K562 (cell line): ENCODE results near the gene NR2F6. TPM values are rescaled to one million over a fixed set of nuclear protein-coding genes. Genes with fewer than 3 reads are reported as not detected.

Experiments used
- CHCHD3 ChIP-seq: fragments of 250-450 bp; sonication (Bioruptor Pico); IDR thresholded peaks from 2 replicates; pipeline ENCODE4 v2.1.2; 2022; ENCODE audit warnings: mild to moderate bottlenecking
- HDAC2 ChIP-seq: fragments of 450-650 bp; IDR thresholded peaks from 2 replicates; pipeline ENCODE4 v1.6.1; 2016; ENCODE audit warnings: mild to moderate bottlenecking
- HDAC8 ChIP-seq: fragments of 450-650 bp; IDR thresholded peaks from 2 replicates; pipeline ENCODE4 v1.6.1; 2016; ENCODE audit warnings: mild to moderate bottlenecking, missing genetic modification characterization, moderate library complexity, missing compliant biosample characterization
- MAX ChIP-seq: sonication (generic); formaldehyde crosslinking; IDR thresholded peaks from 2 replicates; pipeline ENCODE4 v1.9.0; 2022; ENCODE audit warnings: mild to moderate bottlenecking, missing genetic modification reagents
- NFIX ChIP-seq: fragments of 250-450 bp; sonication (Bioruptor Pico); IDR thresholded peaks from 2 replicates; pipeline ENCODE4 v1.4.0; 2020; ENCODE audit warnings: low read depth, mild to moderate bottlenecking, moderate library complexity
- RNF2 ChIP-seq: sonication (generic); IDR thresholded peaks from 2 replicates; pipeline ENCODE4 v1.6.1; 2016
- SMARCA5 ChIP-seq: fragments of 450-650 bp; IDR thresholded peaks from 2 replicates; pipeline ENCODE4 v1.6.1; 2016
- TBP ChIP-seq: optimal IDR thresholded peaks from 2 replicates; pipeline ENCODE3; 2011; ENCODE audit warnings: low read depth, low read length, improper control_type of control experiment
- XRCC5 ChIP-seq: fragments of 200-400 bp; formaldehyde crosslinking; IDR thresholded peaks from 2 replicates; pipeline ENCODE4 v1.6.1; 2017; ENCODE audit warnings: low read depth, mild to moderate bottlenecking, low read length
- ZBTB5 ChIP-seq: fragments of 450-650 bp; IDR thresholded peaks from 2 replicates; pipeline ENCODE4 v1.6.1; 2017; ENCODE audit warnings: antibody characterized with exemption
- ZBTB9 ChIP-seq: fragments of 450-650 bp; formaldehyde crosslinking; IDR thresholded peaks from 2 replicates; pipeline ENCODE4 v1.4.0; 2020; ENCODE audit warnings: mild to moderate bottlenecking, moderate library complexity
- ZHX1 ChIP-seq: fragments of 150-350 bp; conservative IDR thresholded peaks from 2 replicates; pipeline ENCODE4 v1.6.1; 2014; ENCODE audit warnings: low read length
- ZNF354B ChIP-seq: fragments of 250-450 bp; sonication (Bioruptor Pico); IDR thresholded peaks from 2 replicates; pipeline ENCODE4 v1.4.0; 2020
- ZNF583 ChIP-seq: fragments of 250-450 bp; sonication (Bioruptor Pico); IDR thresholded peaks from 2 replicates; pipeline ENCODE4 v1.4.0; 2020
- ZNF695 ChIP-seq: fragments of 450-650 bp; formaldehyde crosslinking; IDR thresholded peaks from 2 replicates; pipeline ENCODE4 v1.4.0; 2020; ENCODE audit warnings: mild to moderate bottlenecking, moderate library complexity
- ZNF764 ChIP-seq: fragments of 250-450 bp; sonication (Bioruptor Pico); IDR thresholded peaks from 2 replicates; pipeline ENCODE4 v1.4.0; 2020; ENCODE audit warnings: low read depth, mild to moderate bottlenecking, moderate library complexity
- ZNF766 ChIP-seq: fragments of 200-800 bp; sonication (Bioruptor generic); conservative IDR thresholded peaks from 2 replicates; pipeline ENCODE4 v1.6.1; 2016; ENCODE audit warnings: missing genetic modification characterization, missing compliant biosample characterization
- polyA plus RNA-seq, 8 experiments: library from polyadenylated mRNA; depleted of rRNA in 4 of 8; stranded (reverse) in 5 of 8; unstranded in 3 of 8; fragments of >200 nt; fragmentation: Nextera tagmentation in 2 of 8; fragmentation: Illumina TruSeq in 1 of 8; extraction: Ambion mirVana in 2 of 8; extraction: Trizol in 1 of 8; gene quantifications; 2 replicates each; pipeline versions ENCODE4 v1.2.1 to v1.2.3, GENCODE V29; 2011 to 2014; ENCODE audit warnings: inconsistent platforms in 1 of 8, missing spikeins in 1 of 8
- total RNA-seq, 7 experiments: library from RNA; depleted of rRNA in 6 of 7; stranded (reverse); fragments of >200 nt in 6 of 7; fragmentation: Illumina TruSeq in 2 of 7; extraction: Trizol in 2 of 7; gene quantifications; 2 replicates each; pipeline versions ENCODE4 v1.2.1 to v1.2.3, GENCODE V29; 2011 to 2021; ENCODE audit warnings: low replicate concordance in 1 of 7
- TF ChIP-seq, protein P1 (sequence below): IDR thresholded peaks from 2 replicates; pipeline ENCODE4 v1.6.1; 2016; ENCODE audit warnings: missing genetic modification characterization, missing compliant biosample characterization
- TF ChIP-seq, protein P2 (sequence below): fragments of 450-650 bp; IDR thresholded peaks from 2 replicates; pipeline ENCODE4 v1.6.1; 2018; ENCODE audit warnings: mild to moderate bottlenecking, low read depth; ENCODE audit not compliant: partially characterized antibody

The NR2F6 gene
- total and polyA plus RNA-seq, 9 of the 15 experiments (the other 6 are each of a cell fraction or from before 2014, with no cell fraction given): 0.76 to 97.5 (median 18.8) TPM

- TF ChIP-seq, protein P1, sequence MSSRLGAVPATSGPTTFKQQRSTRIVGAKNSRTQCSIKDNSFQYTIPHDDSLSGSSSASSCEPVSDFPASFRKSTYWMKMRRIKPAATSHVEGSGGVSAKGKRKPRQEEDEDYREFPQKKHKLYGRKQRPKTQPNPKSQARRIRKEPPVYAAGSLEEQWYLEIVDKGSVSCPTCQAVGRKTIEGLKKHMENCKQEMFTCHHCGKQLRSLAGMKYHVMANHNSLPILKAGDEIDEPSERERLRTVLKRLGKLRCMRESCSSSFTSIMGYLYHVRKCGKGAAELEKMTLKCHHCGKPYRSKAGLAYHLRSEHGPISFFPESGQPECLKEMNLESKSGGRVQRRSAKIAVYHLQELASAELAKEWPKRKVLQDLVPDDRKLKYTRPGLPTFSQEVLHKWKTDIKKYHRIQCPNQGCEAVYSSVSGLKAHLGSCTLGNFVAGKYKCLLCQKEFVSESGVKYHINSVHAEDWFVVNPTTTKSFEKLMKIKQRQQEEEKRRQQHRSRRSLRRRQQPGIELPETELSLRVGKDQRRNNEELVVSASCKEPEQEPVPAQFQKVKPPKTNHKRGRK: no peak
- no peak for TF ChIP-seq HDAC8 (tag)
- no peak for TF ChIP-seq ZBTB5
- 0 out of 2 replicates have a peak, but pooled peaks have one; percentile 14 for TF ChIP-seq ZBTB9
- no peak for TF ChIP-seq SMARCA5
- TF ChIP-seq, protein P2, sequence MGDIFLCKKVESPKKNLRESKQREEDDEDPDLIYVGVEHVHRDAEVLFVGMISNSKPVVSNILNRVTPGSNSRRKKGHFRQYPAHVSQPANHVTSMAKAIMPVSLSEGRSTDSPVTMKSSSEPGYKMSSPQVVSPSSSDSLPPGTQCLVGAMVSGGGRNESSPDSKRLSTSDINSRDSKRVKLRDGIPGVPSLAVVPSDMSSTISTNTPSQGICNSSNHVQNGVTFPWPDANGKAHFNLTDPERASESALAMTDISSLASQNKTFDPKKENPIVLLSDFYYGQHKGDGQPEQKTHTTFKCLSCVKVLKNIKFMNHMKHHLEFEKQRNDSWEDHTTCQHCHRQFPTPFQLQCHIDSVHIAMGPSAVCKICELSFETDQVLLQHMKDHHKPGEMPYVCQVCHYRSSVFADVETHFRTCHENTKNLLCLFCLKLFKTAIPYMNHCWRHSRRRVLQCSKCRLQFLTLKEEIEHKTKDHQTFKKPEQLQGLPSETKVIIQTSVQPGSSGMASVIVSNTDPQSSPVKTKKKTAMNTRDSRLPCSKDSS: no peak
- no peak for TF ChIP-seq ZHX1
- no peak for TF ChIP-seq ZNF695
- peak; percentile 26 for TF ChIP-seq TBP
- TF ChIP-seq ZNF354B (CRISPR knock-in tag): no peak
- TF ChIP-seq ZNF583: no peak
- no peak for TF ChIP-seq ZNF766
- no peak for TF ChIP-seq RNF2
- no peak for TF ChIP-seq ZNF764 (CRISPR knock-in tag)
- no peak for TF ChIP-seq CHCHD3 (CRISPR knock-in tag)
- no peak for TF ChIP-seq XRCC5
- peak; percentile 51; the same call in 1 of the 2 replicates for TF ChIP-seq HDAC2
- TF ChIP-seq NFIX (CRISPR knock-in tag): no peak
- no peak for TF ChIP-seq MAX (CRISPR knock-in tag)
These were observed 10.8 kb downstream of the NR2F6 start (continued) for GRCh38 chr19:17234911-17235299.
